SK-N-MC (cell line): ENCODE data around the gene B4GALT7.

Experiments used
- EZH2 ChIP-seq: fragments of 200-600 bp; sonication (generic); IDR thresholded peaks from one replicate; pipeline ENCODE4 v1.6.1; 2017; ENCODE audit warnings: antibody characterized with exemption
- POLR2AphosphoS5 ChIP-seq: IDR thresholded peaks from 2 replicates; pipeline ENCODE4 v1.6.1; 2012; ENCODE audit warnings: mild to moderate bottlenecking, low read depth, low read length, borderline replicate concordance

- no peak for TF ChIP-seq POLR2AphosphoS5
- TF ChIP-seq EZH2 = no peak
Measured at GRCh38 chr5:177607115-177607451, 7.2 kb downstream of the B4GALT7 start.
